H9 (cell line): ENCODE measurements around the gene SAXO1. TPM values are rescaled to one million over a fixed set of nuclear protein-coding genes. Genes with fewer than 3 reads are reported as not detected.
A peak's percentile ranks its signal among the peaks of the same experiment; 100 is the strongest.

Source experiments
- DNase-seq: peaks from one replicate; pipeline ENCODE4 v3.0.0-alpha.2; 2017
- H2AFZ ChIP-seq: one replicate; pipeline ENCODE4 v1.6.1; 2013; ENCODE audit warnings: mild to moderate bottlenecking, low read length, control low read depth, moderate library complexity
- H2AK5ac ChIP-seq: 2 replicates; pipeline ENCODE4 v1.6.1; 2013; ENCODE audit warnings: low read length, control low read depth, mixed read lengths; ENCODE audit not compliant: insufficient read length
- H2BK120ac ChIP-seq: one replicate; pipeline ENCODE4 v1.6.1; 2013; ENCODE audit warnings: low read depth, mild to moderate bottlenecking, low read length, control low read depth, inconsistent platforms; ENCODE audit not compliant: poor library complexity, severe bottlenecking
- H2BK12ac ChIP-seq: 2 replicates; pipeline ENCODE4 v1.6.1; 2013; ENCODE audit warnings: low read length, control low read depth, mixed read lengths, low read depth; ENCODE audit not compliant: insufficient read length
- H2BK15ac ChIP-seq: 2 replicates; pipeline ENCODE4 v1.6.1; 2013; ENCODE audit warnings: low read depth, low read length, control low read depth
- H2BK20ac ChIP-seq: one replicate; pipeline ENCODE4 v1.6.1; 2013; ENCODE audit warnings: low read depth, mild to moderate bottlenecking, low read length, control low read depth, inconsistent platforms; ENCODE audit not compliant: poor library complexity, severe bottlenecking
- H2BK5ac ChIP-seq: 2 replicates; pipeline ENCODE4 v1.6.1; 2013; ENCODE audit warnings: low read length, control low read depth, mixed read lengths; ENCODE audit not compliant: insufficient read length
- H3K14ac ChIP-seq: 2 replicates; pipeline ENCODE4 v1.6.1; 2013; ENCODE audit warnings: low read length, control low read depth; ENCODE audit not compliant: insufficient read depth
- H3K18ac ChIP-seq: 2 replicates; pipeline ENCODE4 v1.6.1; 2013; ENCODE audit warnings: low read depth, mild to moderate bottlenecking, mixed read lengths, low read length, control low read depth; ENCODE audit not compliant: insufficient read length
- H3K23ac ChIP-seq: 2 replicates; pipeline ENCODE4 v1.6.1; 2013; ENCODE audit warnings: low read length, control low read depth, mixed read lengths, low read depth; ENCODE audit not compliant: insufficient read length
- H3K23me2 ChIP-seq: 2 replicates; pipeline ENCODE4 v1.6.1; 2013; ENCODE audit warnings: low read depth, mild to moderate bottlenecking, mixed read lengths, low read length, control low read depth; ENCODE audit not compliant: insufficient read length, poor library complexity, severe bottlenecking
- H3K27ac ChIP-seq: 2 replicates; pipeline ENCODE4 v1.5.1; 2013; ENCODE audit warnings: low read length, control low read depth, mixed read lengths, low read depth; ENCODE audit not compliant: insufficient read length
- H3K27me3 ChIP-seq: 2 replicates; pipeline ENCODE4 v1.6.1; 2013; ENCODE audit warnings: low read length, control low read depth, inconsistent platforms; ENCODE audit not compliant: insufficient read depth
- H3K4ac ChIP-seq: 2 replicates; pipeline ENCODE4 v1.6.1; 2013; ENCODE audit warnings: low read depth, mild to moderate bottlenecking, control low read depth, inconsistent platforms, low read length, moderate library complexity
- H3K4me1 ChIP-seq: 2 replicates; pipeline ENCODE4 v1.6.1; 2013; ENCODE audit warnings: low read length, control low read depth, inconsistent platforms; ENCODE audit not compliant: insufficient read depth
- H3K4me2 ChIP-seq: 2 replicates; pipeline ENCODE4 v1.6.1; 2013; ENCODE audit warnings: low read length, control low read depth, mixed read lengths; ENCODE audit not compliant: insufficient read length, insufficient read depth
- H3K56ac ChIP-seq: 2 replicates; pipeline ENCODE4 v1.6.1; 2013; ENCODE audit warnings: low read depth, mild to moderate bottlenecking, mixed read lengths, low read length, control low read depth; ENCODE audit not compliant: insufficient read length
- H3K79me1 ChIP-seq: 2 replicates; pipeline ENCODE4 v1.6.1; 2013; ENCODE audit warnings: low read depth, mild to moderate bottlenecking, moderate library complexity, low read length, control low read depth, inconsistent platforms; ENCODE audit not compliant: insufficient read depth, poor library complexity, severe bottlenecking
- H3K79me2 ChIP-seq: 2 replicates; pipeline ENCODE4 v1.6.1; 2013; ENCODE audit warnings: low read length, control low read depth, inconsistent platforms; ENCODE audit not compliant: insufficient read depth
- H3K9ac ChIP-seq: 2 replicates; pipeline ENCODE4 v1.6.1; 2013; ENCODE audit warnings: low read length, control low read depth, mixed read lengths; ENCODE audit not compliant: insufficient read length; ENCODE audit errors: extremely low read depth
- H3K9me3 ChIP-seq: one replicate; pipeline ENCODE4 v1.6.1; 2013; ENCODE audit warnings: low read depth, low read length, inconsistent platforms; ENCODE audit not compliant: control insufficient read depth
- H3T11ph ChIP-seq: one replicate; pipeline ENCODE4 v1.6.1; 2013; ENCODE audit warnings: mild to moderate bottlenecking, low read length, control low read depth, inconsistent platforms
- H4K20me1 ChIP-seq: one replicate; pipeline ENCODE4 v1.6.1; 2013; ENCODE audit not compliant: control insufficient read depth, insufficient read length, insufficient read depth
- H4K5ac ChIP-seq: 2 replicates; pipeline ENCODE4 v1.6.1; 2013; ENCODE audit warnings: low read depth, mild to moderate bottlenecking, mixed read lengths, low read length, control low read depth; ENCODE audit not compliant: insufficient read length
- H4K8ac ChIP-seq: replicated peaks from 2 replicates; pipeline ENCODE4 v1.6.1; 2013; ENCODE audit warnings: low read length, control low read depth, mixed read lengths, low read depth; ENCODE audit not compliant: insufficient read length
- H4K91ac ChIP-seq: 2 replicates; pipeline ENCODE4 v1.6.1; 2013; ENCODE audit warnings: low read depth, mild to moderate bottlenecking, moderate library complexity, mixed read lengths, low read length, control low read depth; ENCODE audit not compliant: insufficient read length
- H3K27ac Mint-ChIP-seq, 3 experiments: 2 replicates in 2 of 3; 3 replicates in 1 of 3; pipeline ENCODE4 v1.8.0; 2020 to 2021; ENCODE audit warnings: mixed read lengths in 3 of 3, mild to moderate bottlenecking in 1 of 3, moderate library complexity in 1 of 3
- H3K27me3 Mint-ChIP-seq: 2 replicates; pipeline ENCODE4 v1.8.0; 2021; ENCODE audit warnings: low read depth, mild to moderate bottlenecking, moderate library complexity, mixed read lengths
- H3K36me3 Mint-ChIP-seq, 3 experiments: 2 replicates in 2 of 3; 3 replicates in 1 of 3; pipeline ENCODE4 v1.8.0; 2020 to 2021; ENCODE audit warnings: low read depth in 3 of 3, mixed read lengths in 3 of 3; ENCODE audit not compliant: insufficient read depth in 1 of 3
- H3K4me1 Mint-ChIP-seq, 2 experiments: 2 replicates each; pipeline ENCODE4 v1.8.0; 2020; ENCODE audit warnings: mixed read lengths in 2 of 2
- H3K4me3 Mint-ChIP-seq, 2 experiments: 2 replicates in 1 of 2; 3 replicates in 1 of 2; pipeline ENCODE4 v1.8.0; 2020 to 2021; ENCODE audit warnings: mild to moderate bottlenecking in 2 of 2, mixed read lengths in 2 of 2, moderate library complexity in 1 of 2
- H3K9me3 Mint-ChIP-seq, 2 experiments: 2 replicates in 1 of 2; 3 replicates in 1 of 2; pipeline ENCODE4 v1.8.0; 2020; ENCODE audit warnings: mild to moderate bottlenecking in 2 of 2, mixed read lengths in 2 of 2, moderate library complexity in 1 of 2
- CTCF ChIP-seq: fragments of 200-600 bp; sonication (generic); conservative IDR thresholded peaks from 3 replicates; pipeline ENCODE4 v1.8.0; 2021; ENCODE audit warnings: antibody characterized with exemption, mild to moderate bottlenecking
- WGBS: extraction: QIAGEN DNeasy Blood & Tissue Kit; methylation state at CpG from one replicate; pipeline ENCODE4 v1.1.7; 2013; ENCODE audit warnings: missing lambda C conversion rate, low lambda C conversion rate, mixed read lengths; ENCODE audit not compliant: insufficient read length; ENCODE audit errors: extremely low coverage; 5-methylcytosine and 5-hydroxymethylcytosine counted together
- total RNA-seq: library from RNA; stranded (reverse); gene quantifications from 2 replicates; pipeline ENCODE4 v1.2.1, GENCODE V29; 2021

The SAXO1 gene
- total RNA-seq, 1 experiment from 2014 or later: 0.09 TPM

DNA sequence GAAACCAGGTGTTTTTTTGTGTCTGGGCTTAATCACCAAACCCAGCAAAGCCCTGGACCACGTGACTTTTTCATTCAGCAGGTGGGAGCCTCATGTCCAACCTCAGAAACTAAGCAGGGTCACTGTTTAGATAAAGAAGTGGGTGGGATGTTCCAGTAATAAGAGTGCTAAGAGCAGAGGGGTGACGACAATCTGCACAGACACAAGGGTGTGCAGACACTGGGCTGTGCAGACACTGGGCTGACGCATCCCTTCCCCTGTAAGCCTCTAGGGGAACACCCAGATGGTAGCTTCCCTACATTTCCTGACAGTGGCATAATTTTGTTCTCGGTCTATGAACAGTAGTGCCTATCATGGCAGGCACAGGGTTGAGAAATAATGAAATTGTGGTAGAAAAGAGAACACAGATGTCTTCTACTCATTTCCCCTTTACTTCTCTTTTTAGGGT lies 85.1 kb downstream of the SAXO1 start:
- WGBS: no CpG with 5 or more reads among the region's 4 CpGs

More for the DNA sequence above, 85.1 kb downstream of the SAXO1 start:
- no peaks in the 10 kb centered on the region for H3K27me3 ChIP-seq
- no peak overlapping the region for H2BK5ac ChIP-seq
- no peak overlapping the region for H4K5ac ChIP-seq
- H2AFZ ChIP-seq: no peak overlapping the region
- H4K20me1 ChIP-seq: no peaks in the 10 kb centered on the region
- no peaks in the 10 kb centered on the region for H3K9me3 ChIP-seq
- no peaks in the 10 kb centered on the region; a peak in 1 of 7 replicates for H3K36me3 Mint-ChIP-seq
- no peaks in the 10 kb centered on the region for H3K4me1 ChIP-seq
- H3K4me2 ChIP-seq: no peak overlapping the region
- H3K4me3 Mint-ChIP-seq: no peak overlapping the region
- no peak for DNase-seq
- no peaks in the 10 kb centered on the region for H3K79me2 ChIP-seq
- no peak overlapping the region for H2AK5ac ChIP-seq
- TF ChIP-seq CTCF: peak; percentile 15; the same call in 1 of the 3 replicates
- H4K91ac ChIP-seq: no peak overlapping the region
- no peak overlapping the region for H3K27ac ChIP-seq
- no peaks in the 10 kb centered on the region for H3K9me3 Mint-ChIP-seq
- no peak overlapping the region for H2BK12ac ChIP-seq
- no peaks in the 10 kb centered on the region for H3K23me2 ChIP-seq
- no peak overlapping the region for H3K56ac ChIP-seq
- H2BK15ac ChIP-seq: no peak overlapping the region
- no peak overlapping the region for H4K8ac ChIP-seq
- no peak overlapping the region for H3K9ac ChIP-seq
- peaks cover 2% of the 10 kb centered on the region; the same call in 1 of the 2 replicates for H3K27me3 Mint-ChIP-seq
- H3K18ac ChIP-seq: no peak overlapping the region
- no peak overlapping the region for H3K14ac ChIP-seq
- no peak overlapping the region for H2BK20ac ChIP-seq
- no peaks in the 10 kb centered on the region for H3K79me1 ChIP-seq
- peaks cover 0 to 2% of the 10 kb centered on the region in 2 experiments; a peak in 1 of 4 replicates for H3K4me1 Mint-ChIP-seq
- no peak overlapping the region for H3K27ac Mint-ChIP-seq
- no peak overlapping the region for H3K23ac ChIP-seq
- H3T11ph ChIP-seq: no peak overlapping the region
- H2BK120ac ChIP-seq: no peak overlapping the region
- H3K4ac ChIP-seq: no peak overlapping the region
